A549 (cell line): ENCODE results near the gene TMEM101. TPM values are rescaled to one million over a fixed set of nuclear protein-coding genes. Genes with fewer than 3 reads are reported as not detected.

Source experiments
- ATAC-seq, 2 experiments: fragments of 200-7000 bp in 1 of 2; fragments of >200 bp in 1 of 2; cut with Nextera tagmentation in 1 of 2; cut with Tn5 transposase in 1 of 2; 3 replicates each; pipeline versions ENCODE4 v1.8.0 to v1.9.1; 2018 to 2020; ENCODE audit warnings: mild to moderate bottlenecking in 1 of 2, moderate library complexity in 1 of 2
- CTCF ChIA-PET: fragments of 300-600 bp; sonication (Branson Sonifier 250); formaldehyde crosslinking; extraction: SDS; loops from one replicate; lab custom pipeline; 2021; ENCODE audit warnings: antibody characterized with exemption, inconsistent platforms; lab: Yijun Ruan, JAX
- POLR2A ChIA-PET: fragments of 350-600 bp; formaldehyde crosslinking; extraction: SDS; loops from one replicate; lab custom pipeline; 2021; ENCODE audit warnings: antibody characterized with exemption, inconsistent platforms; lab: Yijun Ruan, JAX
- DNase-seq, 2 experiments: peaks; one replicate each; pipeline versions ENCODE4 v3.0.0 to v3.0.0-alpha.2; 2011 to 2016; ENCODE audit warnings: low read depth in 1 of 2, low spot score in 1 of 2
- FAIRE-seq: peaks from 2 replicates; lab custom pipeline; 2011; peaks lifted over from hg19 to GRCh38; lab: Jason Lieb, UNC
- H3K27ac ChIP-seq, 2 experiments: fragments of >200 bp; sonication (Bioruptor Twin); formaldehyde crosslinking; 3 replicates each; pipeline ENCODE4 v1.5.1; 2016 to 2017
- H3K4me1 ChIP-seq: fragments of >200 bp; sonication (Bioruptor Twin); formaldehyde crosslinking; 3 replicates; pipeline ENCODE4 v1.6.1; 2016
- H3K4me2 ChIP-seq: fragments of >200 bp; sonication (Bioruptor Twin); formaldehyde crosslinking; 3 replicates; pipeline ENCODE4 v1.6.1; 2016
- H3K4me3 ChIP-seq: fragments of >200 bp; sonication (Bioruptor Twin); formaldehyde crosslinking; 3 replicates; pipeline ENCODE4 v1.5.1; 2016
- H3K9me3 ChIP-seq: fragments of >200 bp; sonication (Bioruptor Twin); formaldehyde crosslinking; 3 replicates; pipeline ENCODE4 v1.6.1; 2016
- CBX8 ChIP-seq: fragments of 200-600 bp; sonication (generic); IDR thresholded peaks from 2 replicates; pipeline ENCODE4 v1.6.1; 2016
- CHD4 ChIP-seq: fragments of 200-600 bp; sonication (generic); IDR thresholded peaks from 2 replicates; pipeline ENCODE4 v1.6.1; 2016; ENCODE audit warnings: antibody characterized with exemption, mild to moderate bottlenecking, borderline replicate concordance
- FOSL2 ChIP-seq, 2 experiments: fragments of 450-650 bp in 1 of 2; fragments of >200 bp in 1 of 2; sonication (Bioruptor Twin) in 1 of 2; formaldehyde crosslinking; IDR thresholded peaks; 2 replicates each; pipeline versions ENCODE4 v1.5.0 to v1.6.1; 2016 to 2020; ENCODE audit warnings: mild to moderate bottlenecking in 1 of 2, moderate library complexity in 1 of 2
- HOXA7 ChIP-seq: fragments of 250-450 bp; sonication (Bioruptor Pico); IDR thresholded peaks from 2 replicates; pipeline ENCODE4 v1.5.0; 2020; ENCODE audit warnings: mild to moderate bottlenecking, moderate library complexity
- HOXB5 ChIP-seq: fragments of 250-450 bp; sonication (Bioruptor Pico); IDR thresholded peaks from 2 replicates; pipeline ENCODE4 v1.5.0; 2020; ENCODE audit warnings: mild to moderate bottlenecking, moderate library complexity
- JUN ChIP-seq, 2 experiments: fragments of >200 bp; sonication (Bioruptor Twin); formaldehyde crosslinking; IDR thresholded peaks; 2 replicates in 1 of 2; 3 replicates in 1 of 2; pipeline ENCODE4 v1.6.1; 2016 to 2017
- MAFK ChIP-seq: fragments of 450-650 bp; IDR thresholded peaks from 2 replicates; pipeline ENCODE4 v1.6.1; 2014; ENCODE audit not compliant: partially characterized antibody
- MAZ ChIP-seq: fragments of 150-350 bp; IDR thresholded peaks from 2 replicates; pipeline ENCODE4 v1.6.1; 2014; ENCODE audit warnings: antibody characterized with exemption, low read depth, low read length, borderline replicate concordance
- PHF8 ChIP-seq: fragments of 200-600 bp; sonication (generic); IDR thresholded peaks from 2 replicates; pipeline ENCODE4 v1.6.1; 2016; ENCODE audit warnings: low read depth, mild to moderate bottlenecking, antibody characterized with exemption, moderate library complexity, borderline replicate concordance
- RARB ChIP-seq: fragments of 250-450 bp; sonication (Bioruptor Pico); IDR thresholded peaks from 2 replicates; pipeline ENCODE4 v1.8.0; 2021; ENCODE audit warnings: mild to moderate bottlenecking, moderate library complexity
- RNF2 ChIP-seq: fragments of 200-600 bp; sonication (generic); IDR thresholded peaks from 2 replicates; pipeline ENCODE4 v1.6.1; 2016; ENCODE audit warnings: low read depth, mild to moderate bottlenecking, antibody characterized with exemption, moderate library complexity, borderline replicate concordance
- TFCP2L1 ChIP-seq: fragments of 250-450 bp; sonication (Bioruptor Pico); IDR thresholded peaks from 2 replicates; pipeline ENCODE4 v1.5.0; 2021; ENCODE audit warnings: mild to moderate bottlenecking
- TP53 ChIP-seq: fragments of 250-450 bp; sonication (Bioruptor Pico); IDR thresholded peaks from 2 replicates; pipeline ENCODE4 v1.5.0; 2021; ENCODE audit warnings: mild to moderate bottlenecking, moderate library complexity
- ZC3H11A ChIP-seq: fragments of 450-650 bp; IDR thresholded peaks from 2 replicates; pipeline ENCODE4 v1.6.1; 2014; ENCODE audit warnings: antibody characterized with exemption, mild to moderate bottlenecking
- ZFP36 ChIP-seq: fragments of 450-650 bp; IDR thresholded peaks from 2 replicates; pipeline ENCODE4 v1.6.1; 2014; ENCODE audit warnings: borderline replicate concordance; ENCODE audit not compliant: partially characterized antibody
- ZNF302 ChIP-seq: fragments of 250-450 bp; sonication (Bioruptor Pico); IDR thresholded peaks from 2 replicates; pipeline ENCODE4 v1.9.0; 2021; ENCODE audit warnings: inconsistent platforms, mild to moderate bottlenecking, moderate library complexity
- ZSCAN20 ChIP-seq: fragments of 250-450 bp; sonication (Bioruptor Pico); IDR thresholded peaks from 2 replicates; pipeline ENCODE4 v1.8.0; 2022; ENCODE audit warnings: mild to moderate bottlenecking, moderate library complexity
- WGBS: methylation state at CpG from one replicate; pipeline ENCODE4 v1.1.6; 2017; ENCODE audit errors: missing lambda C conversion rate; 5-methylcytosine and 5-hydroxymethylcytosine counted together
- polyA plus RNA-seq, 4 experiments: library from polyadenylated mRNA; depleted of rRNA in 3 of 4; stranded (reverse); fragments of >200 nt; fragmentation: RNase III in 1 of 4; extraction: RNeasy Plus Mini Kit Qiagen cat#74134 plus additional on column Dnase treatment in 1 of 4; gene quantifications; 2 replicates in 3 of 4; 3 replicates in 1 of 4; pipeline ENCODE4 v1.2.3, GENCODE V29; 2011 to 2017
- TF ChIP-seq, protein P1 (sequence below): fragments of 150-350 bp; IDR thresholded peaks from 2 replicates; pipeline ENCODE4 v1.6.1; 2014; ENCODE audit warnings: low read depth, mild to moderate bottlenecking, low read length
- TF ChIP-seq, protein P2 (sequence below): fragments of 450-650 bp; IDR thresholded peaks from 2 replicates; pipeline ENCODE4 v1.6.1; 2014; ENCODE audit warnings: antibody characterized with exemption
- TF ChIP-seq, protein P3 (sequence below): fragments of >200 bp; sonication (Bioruptor Twin); formaldehyde crosslinking; IDR thresholded peaks from 3 replicates; pipeline ENCODE4 v1.6.1; 2016
- TF ChIP-seq, protein P4 (sequence below): IDR thresholded peaks from 2 replicates; pipeline ENCODE4 v1.6.1; 2012; ENCODE audit warnings: low read depth, borderline replicate concordance
- TF ChIP-seq, protein P5 (sequence below): IDR thresholded peaks from 2 replicates; pipeline ENCODE4 v1.6.1; 2012
- TF ChIP-seq, protein P6 (sequence below): IDR thresholded peaks from 2 replicates; pipeline ENCODE4 v1.6.1; 2012
- TF ChIP-seq, protein P7 (sequence below): fragments of 200-600 bp; sonication (generic); IDR thresholded peaks from 2 replicates; pipeline ENCODE4 v1.6.1; 2016; ENCODE audit warnings: antibody characterized with exemption, mild to moderate bottlenecking, moderate library complexity
- TF ChIP-seq, protein P8 (sequence below): fragments of >200 bp; sonication (Bioruptor Twin); formaldehyde crosslinking; IDR thresholded peaks from 3 replicates; pipeline ENCODE4 v1.5.1; 2016

TMEM101 gene
- polyA plus RNA-seq, 2 of the 4 experiments (the other 2 are of a cell fraction) = 32.2 to 38.2 TPM

DNA sequence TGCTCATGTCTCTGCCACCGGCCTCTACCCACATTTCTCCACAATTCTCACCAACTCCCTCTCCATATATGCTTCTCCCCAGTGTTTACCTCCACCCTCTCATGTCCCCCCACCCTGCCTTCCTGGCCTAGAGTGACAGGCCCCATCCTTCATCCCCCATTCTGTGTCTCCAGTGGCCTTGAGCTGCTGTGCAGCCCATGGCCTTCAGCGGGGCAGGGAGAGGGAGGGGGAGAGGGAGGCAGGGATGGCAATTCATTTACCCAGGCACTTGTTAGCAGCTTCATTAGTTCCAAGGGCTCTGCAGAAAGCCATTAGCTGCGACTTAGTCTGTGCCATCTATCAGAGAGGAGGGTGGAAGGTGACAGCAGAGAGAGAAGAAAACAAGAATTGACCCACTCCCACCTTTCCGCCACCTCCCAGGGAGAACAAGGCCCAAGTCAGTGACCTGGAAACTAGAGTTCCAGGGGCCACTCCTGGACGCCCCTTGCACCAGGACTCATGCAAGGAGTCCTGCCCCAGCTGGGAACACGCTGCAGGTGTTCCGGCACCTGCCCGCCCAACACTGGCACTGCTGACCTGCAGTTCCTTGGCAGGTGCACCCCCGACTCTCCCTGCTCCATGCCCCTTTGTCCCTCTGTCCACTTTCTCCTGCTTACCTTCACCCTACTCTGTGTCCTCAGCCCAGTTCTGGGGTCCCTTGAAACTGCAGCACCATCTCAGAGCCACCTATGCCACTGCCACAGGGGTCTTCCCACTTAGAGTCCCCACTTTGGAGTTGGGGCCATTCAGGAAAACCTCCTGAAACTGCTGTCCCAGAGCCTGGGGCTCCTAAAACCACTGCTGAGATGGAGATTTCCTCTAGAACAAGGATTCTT is 37.6 kb downstream of the TMEM101 start:
- Histone ChIP-seq H3K4me3 (no peak overlapping the region), H3K27ac (no peak overlapping the region), H3K4me2 (no peak overlapping the region), H3K9me3 (no peaks in the 10 kb centered on the region), H3K4me1 (no peaks in the 10 kb centered on the region)
- DNase-seq = no peak
- no peak; a peak in 1 of 6 replicates for ATAC-seq
- WGBS = 60% methylated on average over 9 of the region's 9 CpGs
- TF ChIP-seq, protein P1, sequence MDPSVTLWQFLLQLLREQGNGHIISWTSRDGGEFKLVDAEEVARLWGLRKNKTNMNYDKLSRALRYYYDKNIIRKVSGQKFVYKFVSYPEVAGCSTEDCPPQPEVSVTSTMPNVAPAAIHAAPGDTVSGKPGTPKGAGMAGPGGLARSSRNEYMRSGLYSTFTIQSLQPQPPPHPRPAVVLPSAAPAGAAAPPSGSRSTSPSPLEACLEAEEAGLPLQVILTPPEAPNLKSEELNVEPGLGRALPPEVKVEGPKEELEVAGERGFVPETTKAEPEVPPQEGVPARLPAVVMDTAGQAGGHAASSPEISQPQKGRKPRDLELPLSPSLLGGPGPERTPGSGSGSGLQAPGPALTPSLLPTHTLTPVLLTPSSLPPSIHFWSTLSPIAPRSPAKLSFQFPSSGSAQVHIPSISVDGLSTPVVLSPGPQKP = no peak
- TF ChIP-seq ZC3H11A (no peak), MAZ (no peak), JUN (IDR thresholded peaks at IDR 0.05) (no peak), TFCP2L1 (no peak), PHF8 (no peak), FOSL2 (IDR thresholded peaks at IDR 0.05) (no peak), FOSL2 (CRISPR knock-in tag; IDR thresholded peaks at IDR 0.05) (no peak), RARB (CRISPR knock-in tag) (no peak), CHD4 (no peak), TP53 (no peak), HOXA7 (CRISPR knock-in tag) (no peak), CBX8 (no peak), ZFP36 (no peak), RNF2 (no peak), ZSCAN20 (CRISPR knock-in tag) (no peak)
- TF ChIP-seq, protein P2, sequence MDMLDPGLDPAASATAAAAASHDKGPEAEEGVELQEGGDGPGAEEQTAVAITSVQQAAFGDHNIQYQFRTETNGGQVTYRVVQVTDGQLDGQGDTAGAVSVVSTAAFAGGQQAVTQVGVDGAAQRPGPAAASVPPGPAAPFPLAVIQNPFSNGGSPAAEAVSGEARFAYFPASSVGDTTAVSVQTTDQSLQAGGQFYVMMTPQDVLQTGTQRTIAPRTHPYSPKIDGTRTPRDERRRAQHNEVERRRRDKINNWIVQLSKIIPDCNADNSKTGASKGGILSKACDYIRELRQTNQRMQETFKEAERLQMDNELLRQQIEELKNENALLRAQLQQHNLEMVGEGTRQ = no peak
- TF ChIP-seq, protein P3, sequence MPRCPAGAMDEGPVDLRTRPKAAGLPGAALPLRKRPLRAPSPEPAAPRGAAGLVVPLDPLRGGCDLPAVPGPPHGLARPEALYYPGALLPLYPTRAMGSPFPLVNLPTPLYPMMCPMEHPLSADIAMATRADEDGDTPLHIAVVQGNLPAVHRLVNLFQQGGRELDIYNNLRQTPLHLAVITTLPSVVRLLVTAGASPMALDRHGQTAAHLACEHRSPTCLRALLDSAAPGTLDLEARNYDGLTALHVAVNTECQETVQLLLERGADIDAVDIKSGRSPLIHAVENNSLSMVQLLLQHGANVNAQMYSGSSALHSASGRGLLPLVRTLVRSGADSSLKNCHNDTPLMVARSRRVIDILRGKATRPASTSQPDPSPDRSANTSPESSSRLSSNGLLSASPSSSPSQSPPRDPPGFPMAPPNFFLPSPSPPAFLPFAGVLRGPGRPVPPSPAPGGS = no peak
- TF ChIP-seq, protein P4, sequence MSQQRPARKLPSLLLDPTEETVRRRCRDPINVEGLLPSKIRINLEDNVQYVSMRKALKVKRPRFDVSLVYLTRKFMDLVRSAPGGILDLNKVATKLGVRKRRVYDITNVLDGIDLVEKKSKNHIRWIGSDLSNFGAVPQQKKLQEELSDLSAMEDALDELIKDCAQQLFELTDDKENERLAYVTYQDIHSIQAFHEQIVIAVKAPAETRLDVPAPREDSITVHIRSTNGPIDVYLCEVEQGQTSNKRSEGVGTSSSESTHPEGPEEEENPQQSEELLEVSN = no peak
- TF ChIP-seq, protein P5, sequence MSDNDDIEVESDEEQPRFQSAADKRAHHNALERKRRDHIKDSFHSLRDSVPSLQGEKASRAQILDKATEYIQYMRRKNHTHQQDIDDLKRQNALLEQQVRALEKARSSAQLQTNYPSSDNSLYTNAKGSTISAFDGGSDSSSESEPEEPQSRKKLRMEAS = no peak
- TF ChIP-seq, protein P6, sequence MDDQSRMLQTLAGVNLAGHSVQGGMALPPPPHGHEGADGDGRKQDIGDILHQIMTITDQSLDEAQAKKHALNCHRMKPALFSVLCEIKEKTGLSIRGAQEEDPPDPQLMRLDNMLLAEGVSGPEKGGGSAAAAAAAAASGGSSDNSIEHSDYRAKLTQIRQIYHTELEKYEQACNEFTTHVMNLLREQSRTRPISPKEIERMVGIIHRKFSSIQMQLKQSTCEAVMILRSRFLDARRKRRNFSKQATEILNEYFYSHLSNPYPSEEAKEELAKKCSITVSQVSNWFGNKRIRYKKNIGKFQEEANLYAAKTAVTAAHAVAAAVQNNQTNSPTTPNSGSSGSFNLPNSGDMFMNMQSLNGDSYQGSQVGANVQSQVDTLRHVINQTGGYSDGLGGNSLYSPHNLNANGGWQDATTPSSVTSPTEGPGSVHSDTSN = no peak
- TF ChIP-seq, all 56 proteins: peak for 0
- ChIA-PET POLR2A (no interaction called here), CTCF (interaction anchor here (1.0 to 1.3 kb wide), 2 partner anchors 17 to 34 kb away, joined by 4 read pairs; no protein-coding TSS in a partner anchor)
- FAIRE-seq = no peak

DNA sequence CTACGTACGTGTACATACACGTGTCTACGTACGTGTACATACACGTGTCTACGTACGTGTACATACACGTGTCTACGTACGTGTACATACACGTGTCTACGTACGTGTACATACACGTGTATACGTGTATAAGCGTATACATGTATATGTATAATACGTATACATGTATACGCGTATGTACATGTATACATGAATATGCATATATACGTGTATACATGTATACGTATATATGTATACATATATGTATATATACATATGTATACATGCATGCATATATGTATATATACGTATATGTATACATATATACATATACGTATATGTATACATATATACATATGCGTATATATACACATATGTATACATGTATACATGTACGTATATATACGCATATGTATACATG is 38.9 kb downstream of the TMEM101 start:
- Histone ChIP-seq H3K4me2 (no peak overlapping the region), H3K4me3 (no peak overlapping the region), H3K4me1 (no peaks in the 10 kb centered on the region), H3K27ac (no peak overlapping the region), H3K9me3 (no peaks in the 10 kb centered on the region)
- ATAC-seq (no peak), FAIRE-seq (no peak), DNase-seq (no peak)
- 64% methylated on average over 22 of the region's 27 CpGs for WGBS
- CTCF ChIA-PET = interaction anchor here (1.3 to 4.2 kb wide), 4 partner anchors 19 to 35 kb away, joined by 4 to 25 read pairs (median 14); no protein-coding TSS in a partner anchor
- POLR2A ChIA-PET = no interaction called here
- no peak for TF ChIP-seq MAFK
- TF ChIP-seq PHF8 = no peak
- TF ChIP-seq, protein P7, sequence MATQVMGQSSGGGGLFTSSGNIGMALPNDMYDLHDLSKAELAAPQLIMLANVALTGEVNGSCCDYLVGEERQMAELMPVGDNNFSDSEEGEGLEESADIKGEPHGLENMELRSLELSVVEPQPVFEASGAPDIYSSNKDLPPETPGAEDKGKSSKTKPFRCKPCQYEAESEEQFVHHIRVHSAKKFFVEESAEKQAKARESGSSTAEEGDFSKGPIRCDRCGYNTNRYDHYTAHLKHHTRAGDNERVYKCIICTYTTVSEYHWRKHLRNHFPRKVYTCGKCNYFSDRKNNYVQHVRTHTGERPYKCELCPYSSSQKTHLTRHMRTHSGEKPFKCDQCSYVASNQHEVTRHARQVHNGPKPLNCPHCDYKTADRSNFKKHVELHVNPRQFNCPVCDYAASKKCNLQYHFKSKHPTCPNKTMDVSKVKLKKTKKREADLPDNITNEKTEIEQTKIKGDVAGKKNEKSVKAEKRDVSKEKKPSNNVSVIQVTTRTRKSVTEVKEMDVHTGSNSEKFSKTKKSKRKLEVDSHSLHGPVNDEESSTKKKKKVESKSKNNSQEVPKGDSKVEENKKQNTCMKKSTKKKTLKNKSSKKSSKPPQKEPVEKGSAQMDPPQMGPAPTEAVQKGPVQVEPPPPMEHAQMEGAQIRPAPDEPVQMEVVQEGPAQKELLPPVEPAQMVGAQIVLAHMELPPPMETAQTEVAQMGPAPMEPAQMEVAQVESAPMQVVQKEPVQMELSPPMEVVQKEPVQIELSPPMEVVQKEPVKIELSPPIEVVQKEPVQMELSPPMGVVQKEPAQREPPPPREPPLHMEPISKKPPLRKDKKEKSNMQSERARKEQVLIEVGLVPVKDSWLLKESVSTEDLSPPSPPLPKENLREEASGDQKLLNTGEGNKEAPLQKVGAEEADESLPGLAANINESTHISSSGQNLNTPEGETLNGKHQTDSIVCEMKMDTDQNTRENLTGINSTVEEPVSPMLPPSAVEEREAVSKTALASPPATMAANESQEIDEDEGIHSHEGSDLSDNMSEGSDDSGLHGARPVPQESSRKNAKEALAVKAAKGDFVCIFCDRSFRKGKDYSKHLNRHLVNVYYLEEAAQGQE = no peak
- no peak for TF ChIP-seq ZNF302 (CRISPR knock-in tag)
- TF ChIP-seq, protein P8, sequence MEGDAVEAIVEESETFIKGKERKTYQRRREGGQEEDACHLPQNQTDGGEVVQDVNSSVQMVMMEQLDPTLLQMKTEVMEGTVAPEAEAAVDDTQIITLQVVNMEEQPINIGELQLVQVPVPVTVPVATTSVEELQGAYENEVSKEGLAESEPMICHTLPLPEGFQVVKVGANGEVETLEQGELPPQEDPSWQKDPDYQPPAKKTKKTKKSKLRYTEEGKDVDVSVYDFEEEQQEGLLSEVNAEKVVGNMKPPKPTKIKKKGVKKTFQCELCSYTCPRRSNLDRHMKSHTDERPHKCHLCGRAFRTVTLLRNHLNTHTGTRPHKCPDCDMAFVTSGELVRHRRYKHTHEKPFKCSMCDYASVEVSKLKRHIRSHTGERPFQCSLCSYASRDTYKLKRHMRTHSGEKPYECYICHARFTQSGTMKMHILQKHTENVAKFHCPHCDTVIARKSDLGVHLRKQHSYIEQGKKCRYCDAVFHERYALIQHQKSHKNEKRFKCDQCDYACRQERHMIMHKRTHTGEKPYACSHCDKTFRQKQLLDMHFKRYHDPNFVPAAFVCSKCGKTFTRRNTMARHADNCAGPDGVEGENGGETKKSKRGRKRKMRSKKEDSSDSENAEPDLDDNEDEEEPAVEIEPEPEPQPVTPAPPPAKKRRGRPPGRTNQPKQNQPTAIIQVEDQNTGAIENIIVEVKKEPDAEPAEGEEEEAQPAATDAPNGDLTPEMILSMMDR = no peak
- TF ChIP-seq ZFP36 = no peak
- no peak for TF ChIP-seq HOXB5
